Left lung (tissue), 10 donors: ENCODE results near the gene ATOH8. TPM values are rescaled to one million over a fixed set of nuclear protein-coding genes. Genes with fewer than 3 reads are reported as not detected.

Experiments
- ATAC-seq: fragments of 200-7000 bp; cut with Tn5 transposase; one replicate; pipeline ENCODE4 v1.9.1; 2020; ENCODE audit warnings: moderate library complexity
- DNase-seq, 4 donors: peaks; one replicate each; pipeline ENCODE4 v3.0.0-alpha.2; 2013 to 2020
- H3K27ac ChIP-seq, 2 donors: fragments of 200-600 bp; sonication (generic) in 1 of 2; one replicate each; pipeline versions ENCODE4 v1.5.0 to v1.8.0; 2020 to 2021
- H3K27me3 ChIP-seq, 2 donors: fragments of 200-600 bp; sonication (generic) in 1 of 2; one replicate each; pipeline versions ENCODE4 v1.5.0 to v1.8.0; 2020 to 2021
- H3K36me3 ChIP-seq, 2 donors: fragments of 200-600 bp; sonication (generic) in 1 of 2; one replicate each; pipeline versions ENCODE4 v1.5.0 to v1.8.0; 2020 to 2021
- H3K4me1 ChIP-seq, 2 donors: fragments of 200-600 bp; one replicate each; pipeline ENCODE4 v1.8.0; 2021
- H3K4me3 ChIP-seq, 2 donors: fragments of 200-600 bp; sonication (generic) in 1 of 2; one replicate each; pipeline versions ENCODE4 v1.5.0 to v1.8.0; 2020 to 2021; ENCODE audit warnings: mild to moderate bottlenecking in 1 of 2
- H3K9me3 ChIP-seq, 2 donors: fragments of 200-600 bp; sonication (generic) in 1 of 2; one replicate each; pipeline versions ENCODE4 v1.5.0 to v1.8.0; 2020 to 2021
- CTCF ChIP-seq, 2 donors: fragments of 200-600 bp; sonication (generic) in 1 of 2; IDR thresholded peaks; one replicate each; pipeline versions ENCODE4 v1.5.0 to v1.8.0; 2021; ENCODE audit warnings: antibody characterized with exemption in 2 of 2
- intact Hi-C, 2 donors: fragments of 100-400 bp; cut with DNase I; formaldehyde crosslinking; loops; one replicate each; pipeline versions ENCODE4 v1.11.2 to v1.14.2; 2022
- polyA plus RNA-seq, 6 donors: library from polyadenylated mRNA; unstranded; fragments of 120-200 nt; gene quantifications; one replicate each; pipeline ENCODE4 v1.2.1, GENCODE V29; 2013; ENCODE audit not compliant: insufficient read length in 6 of 6
- total RNA-seq, 2 donors: library from RNA; stranded (reverse); fragmentation: NEBNext Ultra II Directional; extraction: Animal tissue kit (Norgen Biotek cat#: 25700); gene quantifications; one replicate each; pipeline ENCODE4 v1.2.1, GENCODE V29; 2021
- donor health status: DM: no; HTN: yes; CAD: no.
- donor health status: DM: no; HTN: no; CAD: no.

Gene ATOH8
- total and polyA plus RNA-seq, 8 donors = 24.7 to 36.5 (median 34.3) TPM

- H3K4me1 ChIP-seq = peaks cover 19 to 55% of the 10 kb centered on the region in 2 donors
- H3K27me3 ChIP-seq = no peaks in the 10 kb centered on the region
- TF ChIP-seq CTCF (IDR thresholded peaks at IDR 0.05) = no peak
- no peaks in the 10 kb centered on the region for H3K36me3 ChIP-seq
- peak in 1 of 4 donors; percentile 32 for DNase-seq
- no peak for ATAC-seq
- no peaks in the 10 kb centered on the region for H3K9me3 ChIP-seq
- no peak overlapping the region for H3K4me3 ChIP-seq
- intact Hi-C loops = loop anchor here in 1 of 2 donors (5.0 kb wide), 1 partner anchor 67 kb away; no protein-coding TSS in a partner anchor
- H3K27ac ChIP-seq = no peak overlapping the region
Measured at GRCh38 chr2:85794491-85795121, 40.8 kb downstream of the ATOH8 start.

GRCh38 chr2:85795331-85796045 lies 41.7 kb downstream of the ATOH8 start:
- ATAC-seq (no peak), DNase-seq (peak in 1 of 4 donors; percentile 29)
- Histone ChIP-seq H3K27me3 (no peaks in the 10 kb centered on the region), H3K4me1 (peaks cover 19 to 46% of the 10 kb centered on the region in 2 donors), H3K9me3 (no peaks in the 10 kb centered on the region), H3K4me3 (no peak overlapping the region), H3K27ac (peak overlapping the region in 1 of 2 donors; percentile 13), H3K36me3 (no peaks in the 10 kb centered on the region)
- no peak for TF ChIP-seq CTCF (IDR thresholded peaks at IDR 0.05)
- intact Hi-C loops = loop anchor here in 1 of 2 donors (5.0 kb wide), 1 partner anchor 68 kb away; no protein-coding TSS in a partner anchor

DNA sequence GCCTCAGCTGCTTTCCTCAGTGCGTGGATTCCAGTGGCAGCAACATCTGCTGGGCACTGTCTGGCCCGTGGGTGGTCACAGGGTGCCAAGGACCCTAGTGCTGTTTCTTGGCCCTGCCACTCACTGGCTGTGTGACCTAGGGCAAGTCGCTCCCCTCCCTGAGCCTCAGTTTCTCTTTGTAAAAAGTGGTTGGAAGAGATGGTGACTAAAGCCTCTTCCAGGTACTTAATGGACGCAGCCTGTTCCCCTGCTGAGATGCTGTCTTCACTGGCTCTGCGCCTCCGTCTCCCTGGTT lies 42.2 kb downstream of the ATOH8 start:
- ATAC-seq (no peak), DNase-seq (no peak)
- no peaks in the 10 kb centered on the region for H3K27me3 ChIP-seq
- peak overlapping the region in 1 of 2 donors; percentile 13 for H3K27ac ChIP-seq
- no peaks in the 10 kb centered on the region for H3K36me3 ChIP-seq
- peaks cover 0 to 3% of the 10 kb centered on the region in 2 donors for H3K9me3 ChIP-seq
- TF ChIP-seq CTCF (IDR thresholded peaks at IDR 0.05) = no peak
- H3K4me3 ChIP-seq = no peak overlapping the region
- H3K4me1 ChIP-seq = peaks cover 19 to 41% of the 10 kb centered on the region in 2 donors
- intact Hi-C loops = loop anchor here in 1 of 2 donors (5.0 kb wide), 1 partner anchor 69 kb away; no protein-coding TSS in a partner anchor

- DNase-seq = peak in 1 of 4 donors; percentile 33
- no peak for TF ChIP-seq CTCF (IDR thresholded peaks at IDR 0.05)
- intact Hi-C loops = loop anchor here in 1 of 2 donors (5.0 kb wide), 1 partner anchor 69 kb away; no protein-coding TSS in a partner anchor
- H3K27me3 ChIP-seq = no peaks in the 10 kb centered on the region
- H3K4me3 ChIP-seq = no peak overlapping the region
- peaks cover 0 to 4% of the 10 kb centered on the region in 2 donors for H3K9me3 ChIP-seq
- H3K36me3 ChIP-seq = no peaks in the 10 kb centered on the region
- peak overlapping the region in 1 of 2 donors; percentile 13 for H3K27ac ChIP-seq
- ATAC-seq = peak; percentile 25
- peaks cover 18 to 41% of the 10 kb centered on the region in 2 donors for H3K4me1 ChIP-seq
Measured at GRCh38 chr2:85796341-85797262, 42.8 kb downstream of the ATOH8 start.
